ENCODE measurements around the gene RPS15.

DNA sequence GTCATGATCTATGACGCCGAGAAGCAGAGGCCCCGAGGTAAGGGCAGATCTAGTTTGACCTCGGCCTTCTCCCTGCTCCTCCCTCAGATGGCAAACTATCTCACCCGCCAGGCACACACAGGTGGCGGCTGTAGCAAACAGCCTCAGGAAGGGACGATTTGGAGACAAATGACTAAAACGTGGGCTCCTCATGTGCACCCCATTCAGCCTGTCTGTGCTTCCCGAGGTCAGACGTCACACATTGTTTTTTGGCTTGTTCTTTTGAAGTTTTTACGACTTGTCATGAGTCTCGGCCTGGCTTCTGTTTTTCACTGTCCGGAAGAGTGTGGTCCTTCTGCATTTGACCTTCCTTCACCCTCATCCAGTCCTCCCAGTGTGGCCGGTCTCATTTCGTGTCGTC, 15.8 kb upstream of the RPS15 start:
- TF ChIP-seq, protein P1, sequence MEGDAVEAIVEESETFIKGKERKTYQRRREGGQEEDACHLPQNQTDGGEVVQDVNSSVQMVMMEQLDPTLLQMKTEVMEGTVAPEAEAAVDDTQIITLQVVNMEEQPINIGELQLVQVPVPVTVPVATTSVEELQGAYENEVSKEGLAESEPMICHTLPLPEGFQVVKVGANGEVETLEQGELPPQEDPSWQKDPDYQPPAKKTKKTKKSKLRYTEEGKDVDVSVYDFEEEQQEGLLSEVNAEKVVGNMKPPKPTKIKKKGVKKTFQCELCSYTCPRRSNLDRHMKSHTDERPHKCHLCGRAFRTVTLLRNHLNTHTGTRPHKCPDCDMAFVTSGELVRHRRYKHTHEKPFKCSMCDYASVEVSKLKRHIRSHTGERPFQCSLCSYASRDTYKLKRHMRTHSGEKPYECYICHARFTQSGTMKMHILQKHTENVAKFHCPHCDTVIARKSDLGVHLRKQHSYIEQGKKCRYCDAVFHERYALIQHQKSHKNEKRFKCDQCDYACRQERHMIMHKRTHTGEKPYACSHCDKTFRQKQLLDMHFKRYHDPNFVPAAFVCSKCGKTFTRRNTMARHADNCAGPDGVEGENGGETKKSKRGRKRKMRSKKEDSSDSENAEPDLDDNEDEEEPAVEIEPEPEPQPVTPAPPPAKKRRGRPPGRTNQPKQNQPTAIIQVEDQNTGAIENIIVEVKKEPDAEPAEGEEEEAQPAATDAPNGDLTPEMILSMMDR (IDR thresholded peaks at IDR 0.05), result no peak
- no peak for TF ChIP-seq ZFX (IDR thresholded peaks at IDR 0.05; ENCODE audit: borderline replicate concordance)

All from 22Rv1 (cell line).